Gastrocnemius medialis (tissue), 4 donors: Measurements from ENCODE around the gene KLLN. TPM values are rescaled to one million over a fixed set of nuclear protein-coding genes. Genes with fewer than 3 reads are reported as not detected.
"Not testable (repeated sequence)": the region's sequence is repeated elsewhere in the genome, so short reads cannot be mapped to it uniquely, and the experiment has no call there.

Experiments
- ATAC-seq, 2 donors: fragments of 150-250 bp; one replicate each; pipeline ENCODE4 v1.9.1; 2016
- DNase-seq, 2 donors: peaks; one replicate each; pipeline ENCODE4 v3.0.0-alpha.2; 2019
- H3K27ac ChIP-seq, 4 donors: fragments of 200-600 bp; sonication (generic); 1 replicate in 1 of 4; 2 replicates in 3 of 4; pipeline ENCODE4 v1.5.1; 2016 to 2018; ENCODE audit warnings: mild to moderate bottlenecking in 2 of 4, moderate library complexity in 1 of 4
- H3K27me3 ChIP-seq, 3 donors: fragments of 200-600 bp; sonication (generic) in 2 of 3; 1 replicate in 1 of 3; 2 replicates in 2 of 3; pipeline versions ENCODE4 v1.5.1 to v1.6.0; 2016 to 2019; ENCODE audit warnings: mild to moderate bottlenecking in 1 of 3, moderate library complexity in 1 of 3
- H3K36me3 ChIP-seq, 2 donors: fragments of 200-600 bp; sonication (generic) in 1 of 2; one replicate each; pipeline ENCODE4 v1.5.1; 2017 to 2018
- H3K4me1 ChIP-seq, 2 donors: fragments of 200-600 bp; sonication (generic) in 1 of 2; one replicate each; pipeline ENCODE4 v1.5.1; 2016 to 2017; ENCODE audit warnings: mild to moderate bottlenecking in 2 of 2
- H3K4me3 ChIP-seq, 4 donors: fragments of 200-600 bp; sonication (generic) in 3 of 4; 1 replicate in 1 of 4; 2 replicates in 3 of 4; pipeline ENCODE4 v1.5.1; 2016 to 2019; ENCODE audit warnings: mild to moderate bottlenecking in 2 of 4
- H3K9me3 ChIP-seq, 3 donors: fragments of 200-600 bp; sonication (generic) in 2 of 3; 1 replicate in 1 of 3; 2 replicates in 2 of 3; pipeline ENCODE4 v1.5.1; 2016 to 2019
- CTCF ChIP-seq, 5 experiments: fragments of 450-650 bp in 3 of 5; fragments of 200-600 bp in 2 of 5; sonication (generic) in 2 of 5; IDR thresholded peaks in 4 of 5; conservative IDR thresholded peaks in 1 of 5; 1 replicate in 4 of 5; 2 replicates in 1 of 5; pipeline ENCODE4 v1.5.1; 2016 to 2019; ENCODE audit warnings: antibody characterized with exemption in 5 of 5, mild to moderate bottlenecking in 3 of 5, moderate library complexity in 3 of 5
- POLR2A ChIP-seq, 2 donors: fragments of 450-650 bp; IDR thresholded peaks; one replicate each; pipeline ENCODE4 v1.6.1; 2017; ENCODE audit warnings: antibody characterized with exemption in 2 of 2, mild to moderate bottlenecking in 2 of 2, moderate library complexity in 2 of 2
- in situ Hi-C, 4 donors: fragments of 200-750 bp; cut with MboI; loops; one replicate each; pipeline versions ENCODE4 v1.15.0 to v1.8.0; 2017; ENCODE audit warnings: low sequenced_read_pairs in 4 of 4
- intact Hi-C: fragments of 100-400 bp; cut with DNase I; formaldehyde crosslinking; loops from one replicate; pipeline ENCODE4 v1.15.1; 2023; ENCODE audit warnings: low total_unique reads
- total RNA-seq, 4 donors: library from RNA; depleted of rRNA; stranded (reverse); fragments of >200 nt; gene quantifications; one replicate each; pipeline versions ENCODE4 v1.1.0 to v1.2.3, GENCODE V29; 2016

The KLLN gene
- total RNA-seq, 4 donors from 2014 or later: 0.10 to 0.39 (median 0.22) TPM

- Histone ChIP-seq H3K9me3 (no peaks in the 10 kb centered on the region), H3K36me3 (peaks cover 0 to 18% of the 10 kb centered on the region in 2 donors), H3K4me1 (peaks cover 4 to 15% of the 10 kb centered on the region in 2 donors), H3K27ac (no peak overlapping the region), H3K27me3 (no peaks in the 10 kb centered on the region), H3K4me3 (no peak overlapping the region)
- DNase-seq (no peak), ATAC-seq (no peak)
- in situ Hi-C loops: no loop called here
- intact Hi-C loops: no loop called here
- TF ChIP-seq POLR2A (IDR thresholded peaks at IDR 0.05) (no peak), CTCF (IDR thresholded peaks at IDR 0.05 in 4 of 5, conservative IDR thresholded peaks at IDR 0.05 in 1 of 5) (no peak)
Observed at GRCh38 chr10:87887548-87888289, 24.4 kb upstream of the KLLN start.

- Histone ChIP-seq H3K27me3 (no peaks in the 10 kb centered on the region), H3K4me3 (no peak overlapping the region), H3K27ac (no peak overlapping the region), H3K36me3 (peaks cover 0 to 18% of the 10 kb centered on the region in 2 donors), H3K4me1 (peaks cover 10 to 18% of the 10 kb centered on the region in 2 donors), H3K9me3 (no peaks in the 10 kb centered on the region)
- no peak for ATAC-seq
- in situ Hi-C loops: no loop called here
- DNase-seq: no peak
- TF ChIP-seq POLR2A (IDR thresholded peaks at IDR 0.05) (no peak), CTCF (IDR thresholded peaks at IDR 0.05 in 4 of 5, conservative IDR thresholded peaks at IDR 0.05 in 1 of 5) (no peak)
- intact Hi-C loops: no loop called here
Observed at GRCh38 chr10:87887146-87887545, 23.8 kb upstream of the KLLN start.

GRCh38 chr10:87886635-87887034, 23.3 kb upstream of the KLLN start:
- DNase-seq (no peak), ATAC-seq (no peak)
- Histone ChIP-seq H3K4me1 (peaks cover 10 to 21% of the 10 kb centered on the region in 2 donors), H3K36me3 (peaks cover 0 to 18% of the 10 kb centered on the region in 2 donors), H3K27ac (no peak overlapping the region), H3K27me3 (no peaks in the 10 kb centered on the region), H3K9me3 (no peaks in the 10 kb centered on the region), H3K4me3 (no peak overlapping the region)
- TF ChIP-seq POLR2A (IDR thresholded peaks at IDR 0.05) (no peak), CTCF (IDR thresholded peaks at IDR 0.05 in 4 of 5, conservative IDR thresholded peaks at IDR 0.05 in 1 of 5) (no peak)
- intact Hi-C loops: no loop called here
- in situ Hi-C loops: no loop called here

- peak in 1 of 2 donors; percentile 69 for ATAC-seq
- intact Hi-C loops: no loop called here
- in situ Hi-C loops: no loop called here
Observed at GRCh38 chr10:87882555-87883294, 19.4 kb upstream of the KLLN start.

GRCh38 chr10:87881373-87882059, 18.2 kb upstream of the KLLN start:
- in situ Hi-C loops, ATAC-seq, H3K36me3 ChIP-seq: not testable (repeated sequence)

More at GRCh38 chr10:87882555-87883294, 19.4 kb upstream of the KLLN start:
- Histone ChIP-seq H3K27me3 (no peaks in the 10 kb centered on the region), H3K36me3 (peaks cover 0 to 18% of the 10 kb centered on the region in 2 donors), H3K27ac (peak overlapping the region in 1 of 4 donors; percentile 13), H3K4me1 (peaks cover 31 to 37% of the 10 kb centered on the region in 2 donors), H3K9me3 (no peaks in the 10 kb centered on the region), H3K4me3 (no peak overlapping the region)
- DNase-seq: no peak
- TF ChIP-seq POLR2A (IDR thresholded peaks at IDR 0.05) (no peak), CTCF (IDR thresholded peaks at IDR 0.05 in 4 of 5, conservative IDR thresholded peaks at IDR 0.05 in 1 of 5) (no peak)

More at GRCh38 chr10:87881373-87882059, 18.2 kb upstream of the KLLN start:
- intact Hi-C loops, H3K27ac ChIP-seq, H3K27me3 ChIP-seq, H3K4me3 ChIP-seq, DNase-seq, H3K9me3 ChIP-seq: not testable (repeated sequence)
- H3K4me1 ChIP-seq: peaks cover 40 to 49% of the 10 kb centered on the region in 2 donors
